Measurements from ENCODE around the gene SRCIN1.

- TF ChIP-seq CTCF (IDR thresholded peaks at IDR 0.05) (no peak), POLR2A (IDR thresholded peaks at IDR 0.05) (no peak)
These were observed 73.3 kb downstream of the SRCIN1 start for GRCh38 chr17:38532451-38532850.
